Measurements from ENCODE around the gene CHST10. TPM values are rescaled to one million over a fixed set of nuclear protein-coding genes. Genes with fewer than 3 reads are reported as not detected.
"Not testable (repeated sequence)": the region's sequence is repeated elsewhere in the genome, so short reads cannot be mapped to it uniquely, and the experiment has no call there.

CHST10 gene
- total RNA-seq, 6 experiments from 2014 or later, result 0.19 to 0.88 (median 0.50) TPM

DNA sequence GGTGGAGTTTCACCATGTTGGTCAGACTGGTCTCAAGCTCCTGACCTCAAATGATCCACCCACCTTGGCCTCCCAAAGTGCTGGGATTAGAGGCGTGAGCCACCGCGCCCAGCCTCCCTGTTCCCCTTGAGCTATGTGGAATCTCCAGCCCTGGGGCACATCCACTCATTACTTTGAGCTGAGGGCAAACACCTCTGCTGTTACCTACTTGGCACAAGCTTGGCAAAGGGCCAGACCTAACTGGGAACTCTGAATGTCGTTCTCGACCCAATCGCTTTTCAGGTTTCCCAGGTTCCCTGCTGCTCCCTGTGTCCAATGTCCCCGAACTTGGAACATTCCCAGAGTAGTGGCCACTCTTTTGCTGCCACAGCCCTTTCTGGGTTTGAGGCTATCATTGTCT lies 40.6 kb downstream of the CHST10 start:
- H3K9me3 ChIP-seq, result no peaks in the 10 kb centered on the region
- no peaks in the 10 kb centered on the region for H3K4me1 ChIP-seq
- H3K4me3 ChIP-seq, result no peak overlapping the region
- TF ChIP-seq POLR2A (IDR thresholded peaks at IDR 0.05), result no peak
- TF ChIP-seq, protein P1, sequence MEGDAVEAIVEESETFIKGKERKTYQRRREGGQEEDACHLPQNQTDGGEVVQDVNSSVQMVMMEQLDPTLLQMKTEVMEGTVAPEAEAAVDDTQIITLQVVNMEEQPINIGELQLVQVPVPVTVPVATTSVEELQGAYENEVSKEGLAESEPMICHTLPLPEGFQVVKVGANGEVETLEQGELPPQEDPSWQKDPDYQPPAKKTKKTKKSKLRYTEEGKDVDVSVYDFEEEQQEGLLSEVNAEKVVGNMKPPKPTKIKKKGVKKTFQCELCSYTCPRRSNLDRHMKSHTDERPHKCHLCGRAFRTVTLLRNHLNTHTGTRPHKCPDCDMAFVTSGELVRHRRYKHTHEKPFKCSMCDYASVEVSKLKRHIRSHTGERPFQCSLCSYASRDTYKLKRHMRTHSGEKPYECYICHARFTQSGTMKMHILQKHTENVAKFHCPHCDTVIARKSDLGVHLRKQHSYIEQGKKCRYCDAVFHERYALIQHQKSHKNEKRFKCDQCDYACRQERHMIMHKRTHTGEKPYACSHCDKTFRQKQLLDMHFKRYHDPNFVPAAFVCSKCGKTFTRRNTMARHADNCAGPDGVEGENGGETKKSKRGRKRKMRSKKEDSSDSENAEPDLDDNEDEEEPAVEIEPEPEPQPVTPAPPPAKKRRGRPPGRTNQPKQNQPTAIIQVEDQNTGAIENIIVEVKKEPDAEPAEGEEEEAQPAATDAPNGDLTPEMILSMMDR (IDR thresholded peaks at IDR 0.05), result no peak
- H3K27me3 ChIP-seq, result no peaks in the 10 kb centered on the region
- intact Hi-C loops (cut with DNase I), result loop anchor here in 1 of 2 donors (5.0 kb wide), 1 partner anchor 110 kb away; no protein-coding TSS in a partner anchor
- no peaks in the 10 kb centered on the region for H3K36me3 ChIP-seq
- 75% methylated on average over 4 of the region's 7 CpGs for WGBS (ENCODE audit: insufficient coverage, low coverage, low lambda C conversion rate, missing lambda C conversion rate)
- H3K27ac ChIP-seq, result no peak overlapping the region
- ATAC-seq (no peak), DNase-seq (no peak)

DNA sequence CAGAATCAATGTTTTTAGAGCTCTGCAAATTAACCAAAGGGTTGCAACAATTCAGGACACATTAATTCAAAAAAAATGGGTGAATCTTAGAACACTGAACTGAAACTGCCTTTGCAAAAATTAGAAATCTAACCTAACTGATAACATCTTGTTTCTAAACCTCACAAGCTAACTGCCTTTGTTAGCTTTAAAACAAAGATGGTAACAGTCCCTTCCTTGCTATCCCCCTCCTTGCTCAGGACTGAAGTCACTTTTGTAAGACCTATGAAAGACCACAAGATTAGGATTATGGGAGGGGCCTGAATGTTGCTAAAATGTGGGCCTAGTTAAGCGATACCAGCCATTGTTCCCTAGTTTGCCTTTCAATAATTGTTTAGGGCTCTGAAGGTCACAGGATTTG lies 50.3 kb downstream of the CHST10 start:
- intact Hi-C loops (cut with DNase I), result no loop called here
- Histone ChIP-seq H3K9me3 (no peaks in the 10 kb centered on the region), H3K36me3 (no peaks in the 10 kb centered on the region), H3K4me1 (no peaks in the 10 kb centered on the region), H3K27ac (no peak overlapping the region), H3K27me3 (no peaks in the 10 kb centered on the region), H3K4me3 (no peak overlapping the region)
- DNase-seq, result no peak
- 70% methylated on average over 1 of the region's 1 CpG for WGBS (ENCODE audit: insufficient coverage, low coverage, low lambda C conversion rate, missing lambda C conversion rate)
- TF ChIP-seq, protein P1 (IDR thresholded peaks at IDR 0.05), result no peak
- no peak for TF ChIP-seq POLR2A (IDR thresholded peaks at IDR 0.05)
- no peak for ATAC-seq

DNA sequence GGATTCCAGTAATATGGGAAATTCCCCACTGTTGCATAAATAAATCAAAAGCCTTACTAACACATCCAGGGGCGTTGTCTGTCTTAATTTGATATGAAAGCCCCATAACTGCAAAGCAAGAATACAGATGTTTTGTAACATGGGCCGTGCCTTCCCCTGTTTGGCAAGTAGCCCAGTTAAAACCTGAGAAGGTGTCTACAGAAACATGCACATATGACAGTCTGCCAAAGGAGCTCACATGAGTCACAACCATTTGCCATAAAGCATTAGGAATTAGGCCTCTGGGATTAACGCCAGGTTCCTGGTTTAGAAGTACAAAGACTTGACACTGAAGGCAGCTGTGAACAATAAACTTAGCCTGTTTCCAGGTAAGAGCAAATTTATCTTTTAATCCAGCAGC lies 52.0 kb downstream of the CHST10 start:
- DNase-seq (no peak), ATAC-seq (no peak)
- 47% methylated on average over 3 of the region's 3 CpGs for WGBS (ENCODE audit: insufficient coverage, low coverage, low lambda C conversion rate, missing lambda C conversion rate)
- H3K4me3 ChIP-seq, result no peak overlapping the region
- H3K27ac ChIP-seq, result no peak overlapping the region
- H3K36me3 ChIP-seq, result no peaks in the 10 kb centered on the region
- intact Hi-C loops (cut with DNase I), result no loop called here
- no peaks in the 10 kb centered on the region for H3K27me3 ChIP-seq
- no peaks in the 10 kb centered on the region for H3K9me3 ChIP-seq
- no peaks in the 10 kb centered on the region for H3K4me1 ChIP-seq
- TF ChIP-seq, protein P1 (IDR thresholded peaks at IDR 0.05), result no peak
- no peak for TF ChIP-seq POLR2A (IDR thresholded peaks at IDR 0.05)

DNA sequence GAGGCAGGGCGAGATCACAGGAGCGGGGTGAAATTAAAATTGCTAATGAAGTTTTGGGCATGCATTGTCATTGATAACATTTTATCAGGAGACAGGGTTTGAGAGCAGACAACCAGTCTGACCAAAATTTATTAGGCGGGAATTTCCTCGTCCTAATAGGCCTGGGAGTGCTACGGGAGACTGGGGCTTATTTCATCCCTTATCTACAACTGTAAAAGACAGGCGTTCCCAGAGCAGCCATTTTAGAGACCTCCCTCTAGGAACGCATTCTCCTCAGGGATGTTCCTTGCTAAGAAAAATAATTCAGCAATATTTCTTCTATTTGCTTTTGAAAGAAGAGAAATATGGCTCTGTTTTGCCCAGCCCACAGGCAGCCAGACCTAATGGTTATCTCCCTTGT lies 55.2 kb downstream of the CHST10 start:
- H3K36me3 ChIP-seq; H3K9me3 ChIP-seq; intact Hi-C loops (cut with DNase I); H3K27ac ChIP-seq; H3K4me1 ChIP-seq; DNase-seq; ATAC-seq; H3K27me3 ChIP-seq; H3K4me3 ChIP-seq: not testable (repeated sequence)
- 84% methylated on average over 7 of the region's 7 CpGs for WGBS (ENCODE audit: insufficient coverage, low coverage, low lambda C conversion rate, missing lambda C conversion rate)

DNA sequence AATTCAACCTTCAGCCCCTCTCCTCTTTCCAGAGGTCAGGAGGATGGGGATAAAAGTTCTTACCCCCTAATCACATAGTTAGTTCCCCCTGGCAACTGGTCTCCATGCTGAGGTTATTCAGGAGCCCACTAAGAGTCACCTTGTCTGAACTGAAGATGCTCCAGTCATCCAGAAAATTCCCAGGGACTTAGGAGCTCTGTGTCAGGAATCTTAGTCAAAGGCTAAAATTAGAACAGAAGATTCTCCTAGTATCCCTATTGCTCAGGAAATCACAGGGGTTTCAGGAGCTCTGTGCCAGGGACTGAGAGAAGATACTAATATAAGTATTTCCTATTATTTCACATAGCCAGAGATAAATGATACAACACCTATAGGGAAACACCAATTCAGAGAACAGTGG lies 57.9 kb downstream of the CHST10 start:
- TF ChIP-seq, protein P1 (IDR thresholded peaks at IDR 0.05), result no peak
- TF ChIP-seq POLR2A (IDR thresholded peaks at IDR 0.05), result no peak
- intact Hi-C loops (cut with DNase I), result no loop called here

More for the DNA sequence above, 57.9 kb downstream of the CHST10 start:
- Histone ChIP-seq H3K4me1 (no peaks in the 10 kb centered on the region), H3K27me3 (no peaks in the 10 kb centered on the region), H3K9me3 (no peaks in the 10 kb centered on the region), H3K36me3 (no peaks in the 10 kb centered on the region), H3K27ac (no peak overlapping the region), H3K4me3 (no peak overlapping the region)
- ATAC-seq (no peak), DNase-seq (no peak)
